GF-D8 (cell line): ENCODE results near the gene FGGY.
A peak's percentile ranks its signal among the peaks of the same experiment; 100 is the strongest.

Experiments
- DNase-seq: peaks from one replicate; lab custom pipeline; 2025; lab: John Stamatoyannopoulos, UW

Gene FGGY

DNA sequence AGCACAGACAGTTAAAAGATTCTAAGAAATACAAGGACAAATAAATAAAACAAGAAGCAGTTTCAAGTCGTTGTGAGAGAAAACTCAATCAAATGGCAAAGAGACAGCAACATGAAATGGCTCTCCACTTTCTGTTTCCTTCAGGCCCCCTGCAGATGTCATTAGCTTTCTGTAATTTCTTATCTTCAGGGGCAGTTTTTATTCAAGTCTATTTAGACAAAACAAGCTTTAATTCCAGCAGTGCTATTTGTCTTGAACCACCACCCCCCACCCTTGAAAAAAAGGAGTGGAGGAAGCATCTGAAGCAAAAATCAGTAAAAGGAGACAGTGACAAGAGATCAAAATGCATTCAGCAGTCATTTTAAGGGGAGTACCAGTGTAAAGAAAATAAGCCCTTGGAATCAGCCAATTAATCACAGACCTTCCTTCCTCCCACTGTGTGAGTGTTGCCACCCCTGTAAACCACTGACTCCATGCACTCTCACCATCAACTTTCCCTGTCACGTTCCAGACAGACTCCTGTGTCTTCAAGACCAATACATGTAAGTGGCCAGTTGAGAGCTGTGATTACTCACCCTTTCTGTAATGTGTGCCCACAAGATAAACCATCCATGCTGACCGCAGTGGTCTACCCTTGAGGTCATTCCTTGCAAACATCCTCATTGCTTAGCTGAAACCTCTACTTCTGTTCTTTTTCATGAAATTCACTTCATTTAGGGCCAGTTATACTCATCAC, 381.8 kb downstream of the FGGY start:
- DNase-seq: no peak

DNA sequence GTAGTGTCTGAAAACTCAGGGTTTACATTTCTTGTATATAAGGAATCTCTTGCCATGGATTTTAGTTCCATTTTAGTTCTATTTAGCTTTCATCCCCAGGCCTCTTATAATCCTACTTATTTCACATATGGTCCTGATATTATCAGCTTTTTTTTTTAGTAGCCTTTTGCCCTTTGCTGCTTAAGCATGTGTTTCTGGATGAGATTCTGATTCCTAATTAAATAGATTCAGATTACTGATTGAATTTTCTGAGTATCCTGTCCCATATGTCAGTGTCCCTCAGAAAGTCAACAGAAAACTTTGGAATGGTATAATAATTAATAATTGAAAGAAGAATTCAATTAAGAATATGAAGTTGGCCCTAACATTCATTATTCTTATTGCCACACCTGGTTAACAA, 383.1 kb downstream of the FGGY start:
- no peak for DNase-seq

DNA sequence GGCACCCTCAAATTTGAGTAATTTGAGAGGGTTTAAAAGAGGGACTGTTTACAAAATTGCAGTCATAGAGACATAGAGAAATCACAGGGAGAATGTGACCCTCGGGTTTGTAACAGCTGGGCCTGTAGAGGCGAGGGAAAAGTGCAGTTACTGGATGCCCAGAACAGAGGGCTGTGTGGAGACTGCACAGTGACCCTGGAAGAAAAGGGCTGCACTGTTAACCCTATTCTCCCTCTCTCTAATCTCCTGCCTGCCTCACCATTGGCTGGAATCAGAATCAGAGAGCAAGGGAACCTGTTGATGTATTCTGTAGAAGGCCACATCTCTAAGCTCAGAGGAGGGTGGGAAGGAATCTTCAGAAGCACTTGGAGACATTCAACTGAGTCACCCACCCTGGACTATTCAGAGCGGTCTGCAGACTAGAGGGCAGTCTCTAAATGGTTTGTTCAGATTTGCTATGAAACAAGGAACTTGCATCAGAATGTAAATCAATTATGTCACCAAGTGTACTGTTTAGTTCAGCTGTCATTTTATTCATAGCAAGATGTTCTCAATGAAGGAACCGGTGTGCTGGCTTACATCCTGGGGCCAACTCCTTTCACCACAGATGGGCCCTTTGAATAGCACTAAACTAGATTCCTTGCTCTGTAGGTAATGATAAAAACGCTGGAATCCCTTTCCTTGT, 385.6 kb downstream of the FGGY start:
- no peak for DNase-seq

DNA sequence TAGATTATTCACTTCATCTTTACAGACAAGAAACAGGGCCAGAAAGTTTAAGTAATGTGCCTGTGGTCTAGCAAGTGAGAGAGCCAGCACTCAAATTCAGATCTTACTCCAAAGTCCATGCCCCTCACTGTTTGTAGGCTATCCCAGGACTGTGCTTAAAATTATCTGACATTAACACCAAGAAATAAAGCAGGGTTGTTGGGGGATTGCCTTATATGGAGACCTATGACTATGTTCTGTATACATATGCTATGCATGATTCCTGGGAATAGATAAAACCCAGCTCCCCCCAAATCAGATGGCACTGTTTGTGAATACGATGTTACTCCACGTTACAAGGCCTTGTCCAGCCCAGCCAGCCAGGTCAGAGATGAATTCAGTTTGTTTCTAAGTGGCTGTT, 386.3 kb downstream of the FGGY start:
- no peak for DNase-seq

DNA sequence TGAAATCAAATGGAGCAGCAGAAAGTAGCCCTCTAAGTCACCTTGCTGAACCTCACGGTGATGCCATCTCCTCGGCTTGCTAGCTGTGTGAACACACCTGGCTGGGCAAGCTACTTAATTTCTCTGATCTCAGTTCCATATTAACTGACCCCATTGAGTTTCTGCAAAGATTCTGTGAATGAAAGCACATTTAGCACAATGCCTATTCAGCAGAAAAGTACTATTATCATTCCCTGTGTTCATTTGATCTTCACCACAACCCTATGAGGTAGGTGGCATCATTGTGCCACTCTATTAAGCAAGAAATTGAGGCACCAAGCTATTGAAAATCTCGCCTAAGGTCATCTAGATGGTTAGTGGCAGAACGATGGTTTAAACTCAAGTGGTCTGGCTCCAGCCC, 387.8 kb downstream of the FGGY start:
- DNase-seq: no peak

DNA sequence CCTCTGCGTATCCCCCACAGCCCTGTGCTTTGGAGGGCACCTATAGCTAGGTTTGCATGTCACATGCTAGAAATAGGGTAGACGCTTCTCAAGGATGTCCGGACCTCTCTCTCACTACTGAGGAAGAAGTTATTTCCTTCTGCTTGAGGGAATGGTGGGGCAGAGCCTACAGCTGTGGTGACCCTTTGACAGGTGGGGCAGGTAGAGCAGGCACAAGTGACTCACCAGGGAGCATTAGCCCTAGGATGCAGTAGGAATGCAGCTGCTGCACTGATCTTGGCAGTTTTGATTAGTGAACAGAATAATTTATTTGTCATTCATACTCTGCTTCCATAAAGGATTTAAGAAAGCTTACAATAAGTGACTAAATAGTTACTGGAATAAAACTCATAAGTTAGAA, 388.2 kb downstream of the FGGY start:
- DNase-seq: no peak

DNA sequence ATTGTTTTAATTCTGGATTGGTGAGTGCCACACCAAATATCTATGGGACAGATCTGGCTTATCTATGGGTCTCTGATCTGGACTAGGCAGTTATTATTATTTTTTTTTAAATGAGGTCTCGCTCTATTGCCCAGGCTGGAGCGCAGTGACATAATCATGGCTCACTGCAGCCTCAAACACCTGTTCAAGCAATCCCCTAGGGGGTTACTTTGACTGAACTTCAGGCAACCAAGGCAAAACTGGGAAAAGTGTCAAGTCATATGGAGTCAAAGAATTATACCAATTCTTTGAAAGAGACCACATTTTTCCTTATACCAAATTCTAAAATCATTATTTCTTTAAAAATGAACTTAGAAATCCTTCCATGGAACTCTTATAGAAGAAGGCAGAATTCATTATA, 388.8 kb downstream of the FGGY start:
- no peak for DNase-seq

DNA sequence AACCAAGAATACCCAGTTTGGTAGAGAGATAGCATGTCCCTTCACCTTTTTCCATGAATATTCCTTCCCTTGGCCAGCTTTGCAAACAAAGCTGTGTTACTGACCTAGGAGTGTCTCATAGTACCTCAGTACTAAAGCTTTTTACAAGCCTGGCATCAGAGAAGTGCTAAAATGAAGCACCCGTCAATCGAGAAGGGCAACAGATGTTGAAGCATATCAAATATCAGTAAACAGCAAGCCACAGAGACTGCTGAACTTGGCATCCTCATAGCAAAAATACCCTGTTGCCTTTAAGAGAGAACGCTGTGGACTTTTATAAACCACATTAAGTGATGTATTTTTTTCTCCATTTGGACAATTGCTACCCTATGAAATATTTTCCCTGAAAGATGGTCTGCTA, 389.3 kb downstream of the FGGY start:
- DNase-seq: no peak

DNA sequence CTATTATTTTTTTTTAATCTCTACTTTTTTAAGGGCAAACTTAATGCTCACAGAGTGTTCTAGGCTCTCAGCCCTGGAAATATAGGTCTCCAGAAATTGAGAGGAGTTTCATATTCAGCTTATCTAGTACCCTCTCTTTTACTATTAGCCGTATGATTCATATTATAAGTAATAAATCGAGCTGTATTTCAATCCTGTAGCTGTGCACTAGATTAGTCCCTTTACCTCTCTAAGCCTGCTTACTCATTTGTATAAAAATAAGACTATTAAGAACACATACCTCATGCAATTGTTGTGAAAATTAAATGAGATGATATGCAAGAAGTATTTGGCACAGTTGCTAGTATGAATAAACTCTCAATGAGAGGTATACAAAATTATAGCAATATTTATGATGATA, 389.7 kb downstream of the FGGY start:
- no peak for DNase-seq

DNA sequence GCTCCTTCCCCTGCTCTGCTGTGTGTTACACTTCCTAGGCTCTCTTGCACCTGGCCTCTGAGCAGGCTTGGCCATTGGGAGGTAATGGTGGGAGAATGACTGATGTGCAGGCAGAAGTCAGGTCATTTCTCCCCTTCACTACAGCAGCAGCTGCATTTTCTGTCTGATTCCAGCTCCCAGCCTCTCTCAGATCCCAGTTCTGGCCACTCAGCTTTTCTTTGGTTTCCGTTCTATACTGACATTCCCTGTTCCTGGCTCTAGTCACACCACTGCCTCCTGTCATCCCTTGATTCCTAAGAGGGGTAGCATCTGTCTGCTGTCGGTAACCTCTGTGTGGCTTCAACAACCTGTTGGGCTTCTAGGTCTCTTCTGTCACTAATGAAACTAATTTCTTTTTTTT, 390.2 kb downstream of the FGGY start:
- no peak for DNase-seq

DNA sequence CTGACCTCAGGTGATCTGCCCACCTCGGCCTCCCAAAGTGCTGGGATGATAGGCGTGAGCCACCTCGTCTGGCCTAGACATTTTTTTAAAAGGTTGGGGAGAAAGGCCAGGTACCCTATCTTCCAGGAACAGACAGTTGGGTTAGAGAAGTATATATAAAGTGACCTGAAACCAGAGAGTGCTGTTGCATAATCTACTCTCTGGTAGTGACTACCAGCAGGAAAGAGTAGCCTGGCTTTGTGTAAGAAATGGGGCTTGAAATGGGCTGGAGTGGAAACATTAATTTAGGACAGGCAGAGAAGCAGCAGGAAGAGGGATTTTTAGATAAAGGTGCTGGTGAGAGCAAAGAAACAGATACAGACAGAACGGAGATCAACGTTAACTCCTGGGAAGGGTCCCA, 392.1 kb downstream of the FGGY start:
- no peak for DNase-seq

DNA sequence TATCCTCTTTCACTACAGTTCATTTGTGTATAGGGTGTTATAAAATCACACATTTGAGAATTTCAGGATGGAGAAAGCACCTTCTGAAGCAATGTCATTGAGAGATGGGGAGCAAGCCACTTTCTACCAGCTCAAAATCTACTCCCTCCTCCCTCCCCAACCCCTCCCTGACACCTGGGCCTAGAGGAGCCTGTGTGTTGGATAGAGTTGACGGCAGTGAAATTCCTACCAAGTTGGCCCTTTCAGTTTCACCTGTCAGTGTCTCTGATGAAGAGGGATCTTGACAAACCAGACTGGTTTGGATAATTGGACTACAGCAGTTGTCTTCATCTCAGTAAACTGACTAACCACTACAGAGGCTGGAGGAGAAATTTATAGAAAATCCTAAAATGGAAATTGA, 392.8 kb downstream of the FGGY start:
- DNase-seq: no peak

DNA sequence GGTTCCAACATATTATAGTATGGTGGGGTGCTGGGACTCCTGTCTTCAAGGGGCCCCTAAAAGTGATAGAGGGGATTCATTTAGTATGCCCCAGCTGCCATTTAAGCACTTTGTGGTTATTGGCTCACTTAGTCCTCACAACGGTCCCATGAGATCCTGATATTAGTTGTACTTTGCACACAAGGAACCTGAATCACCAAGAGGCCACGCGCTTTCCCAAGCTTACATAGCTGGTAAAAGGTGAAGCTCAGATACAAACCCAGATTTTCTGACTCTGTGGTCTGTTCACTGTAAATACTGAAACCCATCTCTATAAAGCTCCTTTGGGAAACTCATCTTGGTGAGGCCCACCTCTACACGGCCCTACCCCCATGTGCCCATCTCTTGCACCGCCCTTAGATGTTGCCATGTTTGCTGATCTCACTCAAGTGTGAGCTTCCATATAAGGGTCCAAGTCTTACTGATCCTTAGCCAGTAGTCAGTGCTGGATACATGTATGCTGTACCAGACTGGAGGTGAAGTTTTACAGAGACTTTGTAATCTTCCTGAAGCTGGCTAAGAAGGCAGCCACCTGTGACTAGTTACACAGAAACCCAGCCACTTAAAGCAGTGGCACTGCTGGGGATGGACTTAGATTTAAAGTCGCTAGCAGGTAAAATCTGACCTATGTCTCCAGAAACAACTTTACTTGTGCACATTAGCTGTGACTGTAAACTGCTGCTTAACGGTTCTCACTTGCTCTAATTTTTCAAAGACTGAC, 393.5 kb downstream of the FGGY start:
- DNase-seq: no peak

DNA sequence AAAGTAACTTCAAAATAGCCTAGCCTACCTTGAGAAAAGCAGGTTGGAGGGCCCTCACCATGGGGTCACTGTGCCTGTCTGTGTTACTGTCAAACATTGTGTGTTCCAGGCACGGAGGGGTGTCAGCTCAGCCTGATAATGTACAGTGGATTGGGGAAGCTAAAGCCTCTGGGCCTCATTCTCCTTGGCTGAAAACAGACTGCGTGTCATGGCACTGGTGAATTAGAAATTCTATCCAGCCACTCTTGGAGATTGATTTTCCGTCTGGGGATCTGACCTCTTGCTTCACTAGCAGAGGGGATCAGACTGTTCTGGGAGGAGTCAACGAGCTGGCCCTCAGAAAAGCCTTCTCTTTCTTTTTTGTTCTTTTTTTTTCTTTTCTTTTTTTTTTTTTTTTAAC, 394.4 kb downstream of the FGGY start:
- no peak for DNase-seq

DNA sequence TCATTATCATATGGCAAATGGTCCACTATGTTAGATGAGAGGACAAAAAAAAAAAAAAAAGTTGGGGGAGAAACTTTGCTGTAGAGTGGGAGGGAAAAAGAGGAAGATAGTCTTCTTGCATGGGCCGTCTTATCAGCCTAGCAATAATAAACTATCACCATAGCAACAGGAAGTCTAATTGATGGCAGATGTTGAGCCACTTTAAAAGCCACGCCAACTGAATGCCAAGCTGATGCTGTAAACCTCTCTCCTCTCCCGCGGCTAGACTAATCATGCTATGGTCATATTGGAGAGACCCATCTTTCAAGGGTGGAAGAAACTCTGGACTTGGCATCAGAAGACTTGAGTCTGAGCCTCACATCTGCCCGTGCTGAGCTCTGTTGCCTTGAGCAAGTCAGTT, 395.7 kb downstream of the FGGY start:
- peak; percentile 6 for DNase-seq

DNA sequence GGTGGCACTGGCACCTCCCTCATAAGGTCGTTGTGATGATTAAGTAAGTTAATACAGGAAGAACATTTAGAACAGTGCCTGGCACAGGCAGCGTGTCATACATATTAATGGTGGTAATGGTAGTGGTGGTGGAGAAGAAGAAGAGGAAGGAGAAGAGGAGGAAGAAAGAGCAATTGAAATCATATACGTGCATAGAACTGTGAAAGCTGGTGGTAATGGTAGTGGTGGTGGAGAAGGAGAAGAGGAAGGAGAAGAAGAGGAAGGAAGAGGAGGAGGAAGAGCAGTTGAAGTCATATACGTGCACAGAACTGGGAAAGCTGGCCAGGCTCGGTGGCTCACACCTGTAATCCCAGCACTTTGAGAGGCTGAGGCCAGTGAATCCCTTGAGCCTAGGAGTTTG, 396.5 kb downstream of the FGGY start:
- DNase-seq: no peak

DNA sequence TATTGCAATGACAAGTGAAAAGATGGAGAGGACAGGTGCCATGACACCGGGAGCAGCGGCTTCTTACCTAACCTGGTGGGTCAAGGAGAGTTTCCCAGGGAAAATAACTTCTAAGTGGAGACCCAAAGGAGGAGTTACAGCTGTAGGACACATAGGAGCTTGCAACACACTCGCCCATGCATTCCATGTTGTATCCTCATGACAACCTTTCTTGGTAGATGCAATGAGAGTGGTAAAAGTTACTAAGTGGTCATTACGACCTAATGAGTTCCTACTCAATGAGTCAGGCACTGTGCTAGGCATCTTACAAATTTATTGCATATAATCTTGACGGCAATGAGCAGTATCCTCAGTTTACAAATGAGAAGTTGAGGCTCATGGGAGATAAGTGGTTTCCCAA, 398.4 kb downstream of the FGGY start:
- no peak for DNase-seq

DNA sequence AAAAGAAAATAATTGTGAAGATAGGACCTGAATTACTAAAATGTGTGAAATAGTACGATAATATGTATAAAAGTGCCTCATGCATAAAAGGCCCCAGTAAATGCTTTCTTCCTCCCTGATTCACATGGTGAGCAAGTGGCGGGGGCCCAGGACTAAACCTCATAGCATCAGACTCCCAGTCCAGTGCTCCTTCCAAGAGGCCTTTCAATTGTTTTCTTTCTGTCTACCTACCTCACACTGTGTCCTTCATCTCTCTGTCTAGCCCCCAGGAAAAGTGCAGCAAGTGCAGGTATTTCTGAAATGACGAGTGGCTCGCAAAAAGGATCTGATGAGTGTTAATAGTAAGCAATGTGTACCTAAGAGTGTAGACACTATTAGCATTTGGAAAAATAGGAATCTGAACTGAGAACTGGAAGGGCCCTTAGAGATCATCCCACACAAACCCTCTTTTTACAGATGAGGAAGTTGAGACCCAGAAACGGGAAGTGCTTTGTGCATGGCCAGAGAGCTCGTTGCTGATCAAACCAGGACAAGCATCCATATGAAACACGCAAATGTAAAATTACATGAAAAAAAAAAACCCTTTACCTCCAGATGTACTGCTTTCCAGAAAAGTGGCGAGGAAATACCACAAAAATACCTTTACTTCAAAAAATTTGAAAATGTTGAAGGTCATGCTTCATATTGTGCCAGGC, 399.7 kb downstream of the FGGY start:
- peak; percentile 21 for DNase-seq

DNA sequence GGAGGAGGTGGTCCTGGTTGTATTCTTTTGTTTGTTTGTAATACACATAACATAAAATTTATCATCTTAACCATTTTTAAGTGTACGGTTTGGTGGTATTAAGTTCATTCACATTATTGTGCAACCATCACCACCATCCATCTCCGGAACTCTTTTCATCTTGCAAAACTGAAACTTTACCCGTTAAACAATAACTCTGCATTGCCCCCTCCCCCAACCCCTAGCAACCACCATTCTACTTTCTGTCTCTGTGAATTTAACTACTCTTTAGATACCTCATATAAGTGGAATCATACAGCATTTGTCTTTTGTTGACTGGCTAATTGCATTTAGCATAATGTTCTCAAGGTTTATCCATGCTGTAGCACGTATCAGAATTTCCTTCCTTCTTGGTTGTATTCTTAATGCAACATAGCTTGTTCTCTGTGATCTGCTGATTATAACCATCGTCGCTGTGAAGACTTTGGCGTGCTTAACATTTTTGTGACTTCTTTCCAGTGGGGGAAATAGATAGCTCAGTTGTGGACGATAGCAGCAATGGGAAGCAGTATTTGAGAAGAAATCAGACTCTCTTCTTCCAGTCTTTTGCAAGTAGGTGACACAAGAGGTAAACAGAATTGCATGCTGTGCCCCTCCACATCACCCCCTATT, 400.4 kb downstream of the FGGY start:
- DNase-seq: peak; percentile 8

DNA sequence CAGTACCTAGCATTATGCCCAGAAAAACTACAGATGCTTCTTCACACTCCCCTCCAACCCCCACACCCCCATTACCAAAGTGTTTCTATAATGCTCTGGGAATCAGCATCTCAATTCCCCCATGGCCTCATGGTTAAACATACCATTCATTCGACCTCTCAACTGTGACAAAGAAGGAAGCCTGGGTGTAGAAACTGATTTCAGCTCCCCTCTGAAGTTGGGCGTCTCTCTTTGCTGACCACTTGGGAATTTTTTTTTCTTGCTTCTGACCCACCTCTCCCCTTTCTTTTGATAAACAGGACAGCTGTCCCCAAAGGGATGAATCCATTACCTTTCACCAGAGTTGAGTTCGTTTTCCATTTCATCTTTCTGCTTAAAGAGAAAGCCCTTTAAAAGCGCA, 401.5 kb downstream of the FGGY start:
- DNase-seq: no peak

DNA sequence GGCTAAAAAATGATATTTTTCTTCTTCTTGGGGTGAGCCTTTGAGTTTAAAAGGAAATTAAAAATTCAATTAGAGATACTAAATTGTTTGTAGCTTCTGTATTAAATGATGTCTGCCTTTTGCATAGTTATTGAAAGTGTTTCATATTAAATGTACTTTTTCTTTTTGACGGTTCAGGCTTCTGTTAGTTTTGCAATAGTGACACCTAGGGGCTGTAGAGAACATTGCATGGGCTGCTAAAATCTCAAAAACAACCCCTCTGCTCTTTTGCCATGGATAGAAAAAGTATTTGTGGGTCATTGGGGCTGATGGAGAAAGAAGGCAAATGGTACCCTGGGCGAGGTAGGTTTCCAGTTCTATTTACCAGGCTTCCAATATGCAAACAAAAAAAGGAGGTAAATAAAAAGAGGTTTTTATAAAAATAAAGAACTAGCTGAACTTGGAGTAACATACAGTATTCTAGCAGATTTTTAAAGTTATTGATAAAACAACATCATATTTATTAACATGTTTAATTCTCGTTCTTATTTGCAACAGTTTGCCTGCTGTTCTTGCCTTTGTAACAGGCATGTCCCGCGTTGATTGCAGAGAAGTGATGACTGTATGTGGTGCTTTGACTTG, 402.4 kb downstream of the FGGY start:
- DNase-seq: no peak

DNA sequence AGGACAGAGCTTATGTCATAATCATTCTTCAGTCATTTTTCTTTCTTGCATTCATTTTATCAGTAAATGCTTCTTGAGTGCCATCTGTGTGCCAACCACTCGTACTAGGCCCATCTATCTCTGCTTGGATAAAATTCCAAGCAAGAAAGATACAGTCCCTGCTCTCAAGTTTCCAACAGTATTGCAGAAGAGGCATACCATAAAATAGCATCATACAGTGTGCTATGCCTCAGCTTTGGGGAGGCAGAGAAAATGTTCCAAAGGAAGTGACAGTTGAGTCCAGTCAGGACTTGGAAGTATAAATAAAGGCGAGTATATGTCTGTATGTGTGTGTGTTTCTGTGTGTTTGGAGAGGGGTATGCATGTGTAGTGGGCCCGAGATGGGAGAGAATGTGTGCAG, 404.5 kb downstream of the FGGY start:
- DNase-seq: no peak
